ENCODE results near the gene MCRIP1.

Gene MCRIP1

GRCh38 chr17:81844327-81844851 is 11.3 kb upstream of the MCRIP1 start:
- DNase-seq (ENCODE audit: low read depth in 1 of 2, low spot score in 1 of 2) = peak in 1 of 2 experiments; percentile 63
- H3K27me3 ChIP-seq (ENCODE audit: insufficient read depth, poor library complexity, severe bottlenecking) = no peaks in the 10 kb centered on the region
- TF ChIP-seq POLR2AphosphoS5 (IDR thresholded peaks at IDR 0.05; ENCODE audit: low read depth) (peak; percentile 19), SPI1 (IDR thresholded peaks at IDR 0.05; ENCODE audit: borderline replicate concordance, low read depth) (no peak), REST (IDR thresholded peaks at IDR 0.05; ENCODE audit: insufficient replicate concordance, low read depth) (no peak), GABPA (IDR thresholded peaks at IDR 0.05; ENCODE audit: low read depth) (no peak), CTCF (IDR thresholded peaks at IDR 0.05; ENCODE audit: insufficient read depth, low read length) (no peak)
- no peak overlapping the region for H3K4me3 ChIP-seq (replicated peaks; ENCODE audit: insufficient read depth, low read length)
- peak overlapping the region; percentile 97 for H3K27ac ChIP-seq (replicated peaks)

- peak overlapping the region; percentile 97 for H3K27ac ChIP-seq (replicated peaks)
- TF ChIP-seq POLR2AphosphoS5 (IDR thresholded peaks at IDR 0.05; ENCODE audit: low read depth) (peak; percentile 33; the same call in 1 of the 2 replicates), SPI1 (IDR thresholded peaks at IDR 0.05; ENCODE audit: borderline replicate concordance, low read depth) (no peak), GABPA (IDR thresholded peaks at IDR 0.05; ENCODE audit: low read depth) (0 out of 2 replicates have a peak, but pooled peaks have one; percentile 6)
- H3K27me3 ChIP-seq (ENCODE audit: insufficient read depth, poor library complexity, severe bottlenecking) = no peaks in the 10 kb centered on the region
- no peak overlapping the region for H3K4me3 ChIP-seq (replicated peaks; ENCODE audit: insufficient read depth, low read length)
- DNase-seq (ENCODE audit: low read depth in 1 of 2, low spot score in 1 of 2) = peak; percentile 48 to 54
Observed at GRCh38 chr17:81843713-81844326, 10.7 kb upstream of the MCRIP1 start.

GRCh38 chr17:81842725-81843504 is 9.8 kb upstream of the MCRIP1 start:
- Histone ChIP-seq H3K27me3 (ENCODE audit: insufficient read depth, poor library complexity, severe bottlenecking) (no peaks in the 10 kb centered on the region), H3K4me3 (replicated peaks; ENCODE audit: insufficient read depth, low read length) (no peak overlapping the region), H3K27ac (replicated peaks) (peak overlapping the region; percentile 97)
- TF ChIP-seq REST (IDR thresholded peaks at IDR 0.05; ENCODE audit: insufficient replicate concordance, low read depth) (no peak), GABPA (IDR thresholded peaks at IDR 0.05; ENCODE audit: low read depth) (0 out of 2 replicates have a peak, but pooled peaks have one; percentile 7), POLR2AphosphoS5 (IDR thresholded peaks at IDR 0.05; ENCODE audit: low read depth) (peak; percentile 87)
- DNase-seq (ENCODE audit: low read depth in 1 of 2, low spot score in 1 of 2) = peak in 1 of 2 experiments; percentile 66

- Histone ChIP-seq H3K27ac (replicated peaks) (peak overlapping the region; percentile 97), H3K4me3 (replicated peaks; ENCODE audit: insufficient read depth, low read length) (no peak overlapping the region), H3K27me3 (ENCODE audit: insufficient read depth, poor library complexity, severe bottlenecking) (no peaks in the 10 kb centered on the region)
- no peak for DNase-seq (ENCODE audit: low read depth in 1 of 2, low spot score in 1 of 2)
- TF ChIP-seq POLR2AphosphoS5 (IDR thresholded peaks at IDR 0.05; ENCODE audit: low read depth) (no peak), CTCF (IDR thresholded peaks at IDR 0.05; ENCODE audit: insufficient read depth, low read length) (no peak), GABPA (IDR thresholded peaks at IDR 0.05; ENCODE audit: low read depth) (no peak), REST (IDR thresholded peaks at IDR 0.05; ENCODE audit: insufficient replicate concordance, low read depth) (no peak), SPI1 (IDR thresholded peaks at IDR 0.05; ENCODE audit: borderline replicate concordance, low read depth) (no peak)
Observed at GRCh38 chr17:81842378-81842724, 9.3 kb upstream of the MCRIP1 start.
